Stomach (tissue), 9 donors: ENCODE results near the gene SLC4A11. TPM values are rescaled to one million over a fixed set of nuclear protein-coding genes. Genes with fewer than 3 reads are reported as not detected.

Experiments used
- DNase-seq, 2 donors: peaks; one replicate each; pipeline versions ENCODE4 v3.0.0 to v3.0.0-alpha.2; 2013 to 2019
- H3K27ac ChIP-seq, 5 donors: fragments of 200-600 bp in 4 of 5; sonication (generic) in 4 of 5; one replicate each; pipeline ENCODE4 v1.5.1; 2013 to 2019; ENCODE audit warnings: mild to moderate bottlenecking in 1 of 5, moderate library complexity in 1 of 5
- H3K27me3 ChIP-seq, 3 donors: fragments of 200-600 bp; sonication (generic); one replicate each; pipeline ENCODE4 v1.5.1; 2017 to 2019; ENCODE audit warnings: mixed run types in 1 of 3
- H3K36me3 ChIP-seq, 4 donors: fragments of 200-600 bp; sonication (generic); 1 replicate in 3 of 4; 2 replicates in 1 of 4; pipeline ENCODE4 v1.5.1; 2016 to 2019
- H3K4me1 ChIP-seq, 4 donors: fragments of 200-600 bp; sonication (generic); one replicate each; pipeline ENCODE4 v1.5.1; 2016 to 2019
- H3K4me3 ChIP-seq, 4 donors: fragments of 200-600 bp; sonication (generic) in 3 of 4; one replicate each; pipeline ENCODE4 v1.5.1; 2016 to 2019; ENCODE audit warnings: mild to moderate bottlenecking in 1 of 4
- H3K9me3 ChIP-seq, 4 donors: fragments of 200-600 bp; sonication (generic); one replicate each; pipeline ENCODE4 v1.5.1; 2016 to 2019
- CTCF ChIP-seq, 7 experiments: fragments of 450-650 bp in 4 of 7; fragments of 200-600 bp in 3 of 7; sonication (generic) in 3 of 7; IDR thresholded peaks; one replicate each; pipeline ENCODE4 v1.5.1; 2016 to 2019; ENCODE audit warnings: antibody characterized with exemption in 7 of 7, control low read depth in 2 of 7, mild to moderate bottlenecking in 1 of 7
- EP300 ChIP-seq: sonication (generic); formaldehyde crosslinking; IDR thresholded peaks from one replicate; pipeline ENCODE4 v1.6.1; 2017; ENCODE audit warnings: antibody characterized with exemption
- POLR2A ChIP-seq, 4 donors: fragments of 450-650 bp; IDR thresholded peaks; one replicate each; pipeline ENCODE4 v1.6.1; 2016; ENCODE audit warnings: antibody characterized with exemption in 4 of 4, control low read depth in 2 of 4, mild to moderate bottlenecking in 1 of 4, moderate library complexity in 1 of 4
- POLR2AphosphoS5 ChIP-seq, 3 donors: sonication (generic); formaldehyde crosslinking; IDR thresholded peaks; one replicate each; pipeline ENCODE4 v1.6.1; 2016; ENCODE audit warnings: antibody characterized with exemption in 3 of 3
- WGBS, 5 donors: extraction: QIAGEN DNeasy Blood & Tissue Kit in 3 of 5; methylation state at CpG; one replicate each; pipeline versions ENCODE4 v1.1.5 to v1.1.7; 2013 to 2018; 5-methylcytosine and 5-hydroxymethylcytosine counted together
- intact Hi-C: fragments of 100-400 bp; cut with DNase I; formaldehyde crosslinking; loops from one replicate; pipeline ENCODE4 v1.15.1; 2023; ENCODE audit warnings: low total_unique reads
- polyA plus RNA-seq, 3 donors: library from polyadenylated mRNA; stranded (reverse); fragments of 200-250 nt; gene quantifications; one replicate each; pipeline ENCODE4 v1.2.3, GENCODE V29; 2013
- total RNA-seq, 5 donors: library from RNA; depleted of rRNA; stranded (reverse); fragments of >200 nt; gene quantifications; one replicate each; pipeline versions ENCODE4 v1.1.0 to v1.2.3, GENCODE V29; 2014 to 2016
- donor health status: healthy with polysubstance abuse.
- donor health status: Bipolar disorder and iron deficiency.
- donor health status: healthy.

SLC4A11 gene
- total and polyA plus RNA-seq, 8 donors = 0.37 to 22.3 (median 5.8) TPM; not detected in 1

GRCh38 chr20:3258429-3258828 is 19.4 kb upstream of the SLC4A11 start:
- Histone ChIP-seq H3K4me3 (no peak overlapping the region), H3K27me3 (no peaks in the 10 kb centered on the region), H3K27ac (no peak overlapping the region), H3K9me3 (no peaks in the 10 kb centered on the region), H3K36me3 (peaks cover 46 to 100% (median 98%) of the 10 kb centered on the region in 4 donors), H3K4me1 (no peaks in the 10 kb centered on the region)
- WGBS, 5 donors = 78 to 94% (median 86%) methylated on average over 5 of the region's 5 CpGs
- intact Hi-C loops = no loop called here
- TF ChIP-seq CTCF (IDR thresholded peaks at IDR 0.05) (no peak), POLR2AphosphoS5 (IDR thresholded peaks at IDR 0.05) (no peak), POLR2A (IDR thresholded peaks at IDR 0.05) (no peak), EP300 (no peak)
- no peak for DNase-seq

GRCh38 chr20:3255728-3256127 is 16.7 kb upstream of the SLC4A11 start:
- H3K4me1 ChIP-seq = peaks cover 0 to 4% (median 0%) of the 10 kb centered on the region in 4 donors
- intact Hi-C loops = no loop called here
- no peak for DNase-seq
- H3K4me3 ChIP-seq = no peak overlapping the region
- TF ChIP-seq POLR2A (IDR thresholded peaks at IDR 0.05) = no peak
- no peak for TF ChIP-seq POLR2AphosphoS5 (IDR thresholded peaks at IDR 0.05)
- TF ChIP-seq EP300 = no peak
- no peak for TF ChIP-seq CTCF (IDR thresholded peaks at IDR 0.05)
- H3K27ac ChIP-seq = no peak overlapping the region
- H3K36me3 ChIP-seq = peaks cover 40 to 100% (median 97%) of the 10 kb centered on the region in 4 donors
- H3K9me3 ChIP-seq = no peaks in the 10 kb centered on the region
- WGBS, 5 donors = 89 to 100% (median 96%) methylated on average over 1 to 5 of the region's 5 CpGs
- H3K27me3 ChIP-seq = no peaks in the 10 kb centered on the region

- WGBS, 5 donors = 27 to 57% (median 49%) methylated on average over 4 to 8 of the region's 8 CpGs
These were observed 12.8 kb upstream of the SLC4A11 start for GRCh38 chr20:3251806-3252205.

DNA sequence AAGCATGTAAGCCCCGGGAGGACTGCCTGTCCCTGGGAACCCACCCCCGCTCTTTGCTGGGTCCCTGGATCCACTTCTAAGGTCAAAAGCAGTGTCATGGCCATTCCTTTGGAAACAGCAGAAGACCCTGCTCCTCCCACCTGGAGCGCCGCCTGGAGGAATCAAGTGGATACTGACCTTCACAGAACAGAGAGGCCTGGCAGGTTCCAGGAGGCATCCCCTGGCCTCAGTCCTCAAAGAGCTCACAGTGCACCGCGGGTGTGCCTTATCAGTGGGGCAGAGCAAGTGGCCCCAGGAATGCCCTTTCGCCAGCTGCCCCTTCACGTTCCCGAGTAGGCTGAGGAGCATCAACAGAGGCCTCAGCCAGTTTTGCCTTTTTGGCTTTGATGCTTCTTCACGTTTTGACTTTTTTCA is 11.1 kb upstream of the SLC4A11 start:
- H3K9me3 ChIP-seq = no peaks in the 10 kb centered on the region
- H3K4me3 ChIP-seq = no peak overlapping the region
- H3K27me3 ChIP-seq = peaks cover 0 to 32% (median 12%) of the 10 kb centered on the region in 3 donors
- H3K36me3 ChIP-seq = peaks cover 7 to 54% (median 51%) of the 10 kb centered on the region in 4 donors
- 53 to 77% (median 61%) methylated on average over 10 of the region's 10 CpGs for WGBS, 5 donors
- intact Hi-C loops = no loop called here
- no peak for DNase-seq
- H3K4me1 ChIP-seq = peaks cover 11 to 25% (median 18%) of the 10 kb centered on the region in 4 donors
- no peak overlapping the region for H3K27ac ChIP-seq
- TF ChIP-seq POLR2A (IDR thresholded peaks at IDR 0.05) (no peak), EP300 (no peak), POLR2AphosphoS5 (IDR thresholded peaks at IDR 0.05) (no peak), CTCF (IDR thresholded peaks at IDR 0.05) (no peak)

More at GRCh38 chr20:3251806-3252205, 12.8 kb upstream of the SLC4A11 start:
- H3K9me3 ChIP-seq = no peaks in the 10 kb centered on the region
- intact Hi-C loops = no loop called here
- no peak overlapping the region for H3K27ac ChIP-seq
- TF ChIP-seq CTCF (IDR thresholded peaks at IDR 0.05) = no peak
- no peak for TF ChIP-seq POLR2A (IDR thresholded peaks at IDR 0.05)
- TF ChIP-seq POLR2AphosphoS5 (IDR thresholded peaks at IDR 0.05) = no peak
- no peak for TF ChIP-seq EP300
- peaks cover 11 to 25% (median 18%) of the 10 kb centered on the region in 4 donors for H3K4me1 ChIP-seq
- peaks cover 23 to 71% (median 68%) of the 10 kb centered on the region in 4 donors for H3K36me3 ChIP-seq
- H3K4me3 ChIP-seq = no peak overlapping the region
- peak; percentile 37 to 44 for DNase-seq
- H3K27me3 ChIP-seq = peaks cover 0 to 29% (median 12%) of the 10 kb centered on the region in 3 donors
